HL-60 (cell line): ENCODE results near the gene RASD2.

Experiments used
- DNase-seq, 2 experiments: peaks; one replicate each; pipeline ENCODE4 v3.0.0-alpha.2; 2010 to 2020; ENCODE audit warnings: low read depth in 1 of 2, low spot score in 1 of 2
- H3K27ac ChIP-seq: fragments of 250-450 bp; sonication (Bioruptor Pico); replicated peaks from 2 replicates; pipeline ENCODE4 v1.5.1; 2020; ENCODE audit warnings: mild to moderate bottlenecking, moderate library complexity
- H3K27me3 ChIP-seq: fragments of 250-450 bp; sonication (Bioruptor Pico); 2 replicates; pipeline ENCODE4 v1.5.1; 2021; ENCODE audit warnings: mild to moderate bottlenecking, moderate library complexity; ENCODE audit not compliant: insufficient read depth, poor library complexity, severe bottlenecking
- H3K4me3 ChIP-seq: replicated peaks from 2 replicates; pipeline ENCODE4 v1.5.1; 2011; ENCODE audit warnings: mild to moderate bottlenecking, control low read depth, low read length; ENCODE audit not compliant: insufficient read depth
- CTCF ChIP-seq: IDR thresholded peaks from one replicate; pipeline ENCODE4 v1.5.1; 2011; ENCODE audit warnings: low read length, control low read depth, inconsistent platforms; ENCODE audit not compliant: insufficient read depth
- GABPA ChIP-seq: IDR thresholded peaks from 2 replicates; pipeline ENCODE4 v1.6.1; 2012; ENCODE audit warnings: low read depth
- POLR2AphosphoS5 ChIP-seq: IDR thresholded peaks from 2 replicates; pipeline ENCODE4 v1.6.1; 2012; ENCODE audit warnings: low read depth
- SPI1 ChIP-seq: IDR thresholded peaks from 2 replicates; pipeline ENCODE4 v1.6.1; 2012; ENCODE audit warnings: low read depth, mild to moderate bottlenecking, borderline replicate concordance
- TF ChIP-seq, protein P1 (sequence below): IDR thresholded peaks from 2 replicates; pipeline ENCODE4 v1.6.1; 2012; ENCODE audit warnings: low read depth; ENCODE audit not compliant: insufficient replicate concordance

The RASD2 gene

DNA sequence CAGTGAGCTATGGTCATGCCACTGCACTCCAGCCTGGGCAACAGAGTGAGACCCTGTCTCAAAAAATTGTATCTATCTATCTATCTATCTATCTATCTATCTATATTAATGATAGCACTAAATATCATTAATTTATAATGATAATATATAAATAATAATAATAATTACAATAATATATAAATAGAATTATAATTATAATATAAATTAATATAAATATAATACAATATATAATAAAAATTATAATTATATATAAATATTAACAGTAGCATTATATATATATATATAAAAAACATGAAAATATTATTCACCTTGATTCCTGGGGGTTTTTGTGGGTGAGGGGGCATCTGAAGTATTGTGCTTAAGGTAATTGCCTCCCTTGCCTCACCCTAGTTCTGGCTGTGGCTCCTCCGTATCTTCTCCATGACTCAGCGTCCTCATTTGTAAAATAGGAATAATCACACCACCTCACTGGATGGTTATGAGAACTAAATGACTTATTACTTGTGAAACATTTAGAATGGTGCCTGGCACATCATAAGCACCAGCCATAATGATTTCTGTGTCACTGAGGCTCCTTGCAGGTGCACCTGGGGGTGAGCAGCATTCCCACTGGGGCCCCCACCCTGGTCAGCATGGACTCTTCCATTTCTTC lies 18.8 kb downstream of the RASD2 start:
- Histone ChIP-seq H3K27me3 (no peaks in the 10 kb centered on the region), H3K4me3 (no peak overlapping the region), H3K27ac (no peak overlapping the region)
- DNase-seq, result no peak
- TF ChIP-seq POLR2AphosphoS5, result no peak
- TF ChIP-seq GABPA, result no peak
- no peak for TF ChIP-seq CTCF
- TF ChIP-seq, protein P1, sequence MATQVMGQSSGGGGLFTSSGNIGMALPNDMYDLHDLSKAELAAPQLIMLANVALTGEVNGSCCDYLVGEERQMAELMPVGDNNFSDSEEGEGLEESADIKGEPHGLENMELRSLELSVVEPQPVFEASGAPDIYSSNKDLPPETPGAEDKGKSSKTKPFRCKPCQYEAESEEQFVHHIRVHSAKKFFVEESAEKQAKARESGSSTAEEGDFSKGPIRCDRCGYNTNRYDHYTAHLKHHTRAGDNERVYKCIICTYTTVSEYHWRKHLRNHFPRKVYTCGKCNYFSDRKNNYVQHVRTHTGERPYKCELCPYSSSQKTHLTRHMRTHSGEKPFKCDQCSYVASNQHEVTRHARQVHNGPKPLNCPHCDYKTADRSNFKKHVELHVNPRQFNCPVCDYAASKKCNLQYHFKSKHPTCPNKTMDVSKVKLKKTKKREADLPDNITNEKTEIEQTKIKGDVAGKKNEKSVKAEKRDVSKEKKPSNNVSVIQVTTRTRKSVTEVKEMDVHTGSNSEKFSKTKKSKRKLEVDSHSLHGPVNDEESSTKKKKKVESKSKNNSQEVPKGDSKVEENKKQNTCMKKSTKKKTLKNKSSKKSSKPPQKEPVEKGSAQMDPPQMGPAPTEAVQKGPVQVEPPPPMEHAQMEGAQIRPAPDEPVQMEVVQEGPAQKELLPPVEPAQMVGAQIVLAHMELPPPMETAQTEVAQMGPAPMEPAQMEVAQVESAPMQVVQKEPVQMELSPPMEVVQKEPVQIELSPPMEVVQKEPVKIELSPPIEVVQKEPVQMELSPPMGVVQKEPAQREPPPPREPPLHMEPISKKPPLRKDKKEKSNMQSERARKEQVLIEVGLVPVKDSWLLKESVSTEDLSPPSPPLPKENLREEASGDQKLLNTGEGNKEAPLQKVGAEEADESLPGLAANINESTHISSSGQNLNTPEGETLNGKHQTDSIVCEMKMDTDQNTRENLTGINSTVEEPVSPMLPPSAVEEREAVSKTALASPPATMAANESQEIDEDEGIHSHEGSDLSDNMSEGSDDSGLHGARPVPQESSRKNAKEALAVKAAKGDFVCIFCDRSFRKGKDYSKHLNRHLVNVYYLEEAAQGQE, result no peak

- no peak overlapping the region for H3K4me3 ChIP-seq
- DNase-seq, result no peak
- TF ChIP-seq CTCF (no peak), GABPA (no peak)
- H3K27ac ChIP-seq, result no peak overlapping the region
- no peaks in the 10 kb centered on the region for H3K27me3 ChIP-seq
Observed at GRCh38 chr22:35560366-35560765, 19.7 kb downstream of the RASD2 start.

- Histone ChIP-seq H3K4me3 (no peak overlapping the region), H3K27ac (no peak overlapping the region), H3K27me3 (no peaks in the 10 kb centered on the region)
- TF ChIP-seq SPI1 (no peak), POLR2AphosphoS5 (no peak), GABPA (no peak), CTCF (no peak)
- TF ChIP-seq, protein P1, result no peak
- DNase-seq, result no peak
Observed at GRCh38 chr22:35560824-35561223, 20.2 kb downstream of the RASD2 start.

- DNase-seq, result no peak
- no peak overlapping the region for H3K27ac ChIP-seq
- H3K4me3 ChIP-seq, result no peak overlapping the region
- no peaks in the 10 kb centered on the region for H3K27me3 ChIP-seq
- TF ChIP-seq SPI1 (no peak), CTCF (no peak), POLR2AphosphoS5 (no peak)
- TF ChIP-seq, protein P1, result no peak
Observed at GRCh38 chr22:35561796-35562526, 21.3 kb downstream of the RASD2 start.
